ENCODE measurements around the gene UBXN11. TPM values are rescaled to one million over a fixed set of nuclear protein-coding genes. Genes with fewer than 3 reads are reported as not detected.
"Not testable (repeated sequence)": the region's sequence is repeated elsewhere in the genome, so short reads cannot be mapped to it uniquely, and the experiment has no call there.

The UBXN11 gene
- polyA plus RNA-seq, 1 experiment, result 6.1 TPM

- DNase-seq (ENCODE audit: low read depth, low spot score), result no peak
- no peak overlapping the region for H3K27ac ChIP-seq (ENCODE audit: low read depth, low read length)
- ChIA-PET CTCF (no interaction called here), POLR2A (no interaction called here)
- H3K4me3 ChIP-seq (ENCODE audit: low read depth, low read length), result no peak overlapping the region
- H3K9me3 ChIP-seq (ENCODE audit: control insufficient read depth, insufficient read depth, low read length), result no peaks in the 10 kb centered on the region
- no peak for TF ChIP-seq CTCF (IDR thresholded peaks at IDR 0.05; ENCODE audit: low read depth, low read length)
- H3K27me3 ChIP-seq (ENCODE audit: control insufficient read depth, insufficient read depth, low read length), result no peaks in the 10 kb centered on the region
Measured at GRCh38 chr1:26317146-26317545, 10.7 kb upstream of the UBXN11 start.

GRCh38 chr1:26315874-26316850, 9.7 kb upstream of the UBXN11 start:
- Histone ChIP-seq H3K9me3 (ENCODE audit: control insufficient read depth, insufficient read depth, low read length) (no peaks in the 10 kb centered on the region), H3K27me3 (ENCODE audit: control insufficient read depth, insufficient read depth, low read length) (peaks cover 2% of the 10 kb centered on the region), H3K27ac (ENCODE audit: low read depth, low read length) (no peak overlapping the region), H3K4me3 (ENCODE audit: low read depth, low read length) (no peak overlapping the region)
- DNase-seq (ENCODE audit: low read depth, low spot score), result no peak
- no peak for TF ChIP-seq CTCF (IDR thresholded peaks at IDR 0.05; ENCODE audit: low read depth, low read length)
- ChIA-PET CTCF (interaction anchor here (2.7 kb wide), 1 partner anchor 40 kb away, joined by 7 read pairs; no protein-coding TSS in a partner anchor), POLR2A (interaction anchor here (1.1 kb wide), 1 partner anchor 16 kb away, joined by 4 read pairs; no protein-coding TSS in a partner anchor)

GRCh38 chr1:26314501-26314900, 8.1 kb upstream of the UBXN11 start:
- Histone ChIP-seq H3K27ac (ENCODE audit: low read depth, low read length) (no peak overlapping the region), H3K9me3 (ENCODE audit: control insufficient read depth, insufficient read depth, low read length) (no peaks in the 10 kb centered on the region), H3K27me3 (ENCODE audit: control insufficient read depth, insufficient read depth, low read length) (peaks cover 2% of the 10 kb centered on the region), H3K4me3 (ENCODE audit: low read depth, low read length) (no peak overlapping the region)
- POLR2A ChIA-PET, result interaction anchor here (1.4 kb wide), 1 partner anchor 33 kb away, joined by 3 read pairs; no protein-coding TSS in a partner anchor
- no peak for DNase-seq (ENCODE audit: low read depth, low spot score)
- CTCF ChIA-PET, result interaction anchor here (1.0 to 2.7 kb wide), 3 partner anchors 39 to 103 kb away, joined by 3 to 7 read pairs (median 5); partner anchors contain the start of gene CEP85
- no peak for TF ChIP-seq CTCF (IDR thresholded peaks at IDR 0.05; ENCODE audit: low read depth, low read length)

- POLR2A ChIA-PET; H3K9me3 ChIP-seq (ENCODE audit: control insufficient read depth, insufficient read depth, low read length); DNase-seq (ENCODE audit: low read depth, low spot score); H3K27ac ChIP-seq (ENCODE audit: low read depth, low read length); H3K4me3 ChIP-seq (ENCODE audit: low read depth, low read length); H3K27me3 ChIP-seq (ENCODE audit: control insufficient read depth, insufficient read depth, low read length): not testable (repeated sequence)
- CTCF ChIA-PET, result interaction anchor here (0.7 to 1.6 kb wide), 6 partner anchors 13 to 163 kb away, joined by 3 to 4 read pairs (median 4); no protein-coding TSS in a partner anchor
Measured at GRCh38 chr1:26307966-26308899, 1.8 kb upstream of the UBXN11 start.

- H3K27ac ChIP-seq (ENCODE audit: low read depth, low read length), result no peak overlapping the region
- POLR2A ChIA-PET, result no interaction called here
- H3K4me3 ChIP-seq (ENCODE audit: low read depth, low read length), result no peak overlapping the region
- H3K27me3 ChIP-seq (ENCODE audit: control insufficient read depth, insufficient read depth, low read length), result peaks cover 2% of the 10 kb centered on the region
- no peak for TF ChIP-seq CTCF (IDR thresholded peaks at IDR 0.05; ENCODE audit: low read depth, low read length)
- no peak for DNase-seq (ENCODE audit: low read depth, low spot score)
- peaks cover 4% of the 10 kb centered on the region; the same call in 1 of the 2 replicates for H3K9me3 ChIP-seq (ENCODE audit: control insufficient read depth, insufficient read depth, low read length)
- CTCF ChIA-PET, result interaction anchor here (0.7 to 1.6 kb wide), 4 partner anchors 31 to 255 kb away, joined by 4 to 10 read pairs (median 4); no protein-coding TSS in a partner anchor
Measured at GRCh38 chr1:26307363-26307781, 936 bp upstream of the UBXN11 start.

All from AG04450 (cell line).